HG03354 (cell line): ENCODE results near the gene MGAT4C.
"Not testable (repeated sequence)": the region's sequence is repeated elsewhere in the genome, so short reads cannot be mapped to it uniquely, and the experiment has no call there.

ENCODE experiments used
- ATAC-seq: cut with Tn5 transposase; IDR thresholded peaks from one replicate; pipeline ENCODE4 v1.9.1; 2021; ENCODE audit warnings: mild to moderate bottlenecking; ENCODE audit not compliant: unreplicated experiment, poor library complexity, severe bottlenecking

The MGAT4C gene

DNA sequence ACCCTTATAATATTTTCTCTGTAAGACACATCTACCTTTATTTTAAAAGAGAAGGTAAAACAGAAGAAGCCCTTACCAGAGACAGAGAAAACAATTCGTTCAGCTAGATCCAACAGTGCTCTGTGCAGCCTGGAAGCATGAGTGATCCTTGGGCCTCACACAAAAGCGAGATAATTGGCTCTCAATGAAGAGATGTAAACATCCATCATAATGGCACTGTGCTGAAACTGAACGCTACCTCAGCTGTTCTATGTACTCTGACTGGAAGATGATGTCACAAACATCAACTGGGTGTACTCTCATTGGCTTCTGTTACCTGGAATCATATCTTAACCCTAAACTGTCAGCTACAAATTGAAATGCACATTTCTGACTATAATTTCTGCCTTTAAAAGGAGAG, at the start of gene MGAT4C:
Gene MGAT4C, minus strand, starts transcription at position 229 of the 400 bp plus-strand sequence.
- ATAC-seq: no peak

DNA sequence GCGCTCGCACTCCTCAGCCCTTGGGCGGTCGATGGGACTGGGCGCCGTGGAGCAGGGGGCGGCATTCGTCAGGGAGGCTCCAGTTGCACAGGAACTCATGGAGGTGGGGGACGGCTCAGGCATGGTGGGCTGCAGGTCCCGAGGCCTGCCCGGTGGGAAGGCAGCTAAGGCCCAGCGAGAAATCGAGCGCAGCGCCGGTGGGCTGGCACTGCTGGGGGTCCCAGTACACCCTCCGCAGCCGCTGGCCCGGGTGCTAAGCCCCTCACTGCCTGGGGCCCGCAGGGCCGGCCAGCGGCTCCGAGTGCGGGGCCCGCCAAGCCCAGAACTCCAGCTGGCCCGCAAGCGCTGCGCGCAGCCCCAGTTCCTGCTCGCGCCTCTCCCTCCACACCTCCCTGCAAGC, 40.2 kb upstream of the MGAT4C start:
- not testable (repeated sequence) for ATAC-seq

GRCh38 chr12:86293682-86294240, 37.6 kb upstream of the MGAT4C start:
- no peak for ATAC-seq

DNA sequence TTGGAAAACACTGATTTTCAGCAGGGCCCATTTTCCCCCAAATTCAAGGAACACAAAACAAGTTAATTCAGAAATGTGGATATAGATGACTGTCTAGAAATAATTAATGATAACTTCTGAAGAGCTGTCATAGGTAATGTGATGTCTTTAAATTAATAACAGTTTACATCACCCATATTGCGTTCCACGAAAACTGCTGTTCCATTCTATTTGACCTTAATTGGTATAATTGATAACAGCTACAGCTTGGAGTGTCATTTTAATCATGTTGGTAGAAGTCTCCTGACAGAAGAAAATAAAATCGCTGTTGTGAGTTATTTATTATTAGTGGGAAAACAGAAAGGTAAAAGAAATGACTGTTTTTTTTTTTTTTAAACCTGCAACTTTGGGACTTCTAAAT, 36.3 kb upstream of the MGAT4C start:
- ATAC-seq: no peak

GRCh38 chr12:86290615-86291014, 34.4 kb upstream of the MGAT4C start:
- ATAC-seq: no peak

GRCh38 chr12:86286119-86286518, 29.9 kb upstream of the MGAT4C start:
- no peak for ATAC-seq

GRCh38 chr12:86283620-86284019, 27.4 kb upstream of the MGAT4C start:
- no peak for ATAC-seq

DNA sequence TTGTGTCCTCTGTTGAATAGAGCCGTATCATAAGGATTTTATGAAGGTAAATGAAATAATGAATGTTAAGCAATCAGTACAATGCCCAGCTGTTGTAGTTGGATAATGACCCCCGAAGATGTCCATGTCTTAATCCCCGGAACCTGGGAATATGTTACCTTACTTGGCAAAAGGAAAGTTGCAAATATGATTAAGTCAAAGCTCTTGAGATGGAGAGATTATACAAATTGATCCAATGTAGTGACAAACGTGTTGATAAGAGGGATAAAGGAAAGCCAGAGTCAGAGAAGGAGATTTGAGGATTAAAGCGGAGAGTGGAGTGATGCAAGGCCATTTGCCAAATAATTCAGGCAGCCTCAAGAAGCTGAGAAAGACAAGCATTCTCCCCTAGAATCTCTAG, 19.2 kb upstream of the MGAT4C start:
- ATAC-seq: no peak

- ATAC-seq: no peak
Measured at GRCh38 chr12:86265329-86265695, 9.1 kb upstream of the MGAT4C start.

DNA sequence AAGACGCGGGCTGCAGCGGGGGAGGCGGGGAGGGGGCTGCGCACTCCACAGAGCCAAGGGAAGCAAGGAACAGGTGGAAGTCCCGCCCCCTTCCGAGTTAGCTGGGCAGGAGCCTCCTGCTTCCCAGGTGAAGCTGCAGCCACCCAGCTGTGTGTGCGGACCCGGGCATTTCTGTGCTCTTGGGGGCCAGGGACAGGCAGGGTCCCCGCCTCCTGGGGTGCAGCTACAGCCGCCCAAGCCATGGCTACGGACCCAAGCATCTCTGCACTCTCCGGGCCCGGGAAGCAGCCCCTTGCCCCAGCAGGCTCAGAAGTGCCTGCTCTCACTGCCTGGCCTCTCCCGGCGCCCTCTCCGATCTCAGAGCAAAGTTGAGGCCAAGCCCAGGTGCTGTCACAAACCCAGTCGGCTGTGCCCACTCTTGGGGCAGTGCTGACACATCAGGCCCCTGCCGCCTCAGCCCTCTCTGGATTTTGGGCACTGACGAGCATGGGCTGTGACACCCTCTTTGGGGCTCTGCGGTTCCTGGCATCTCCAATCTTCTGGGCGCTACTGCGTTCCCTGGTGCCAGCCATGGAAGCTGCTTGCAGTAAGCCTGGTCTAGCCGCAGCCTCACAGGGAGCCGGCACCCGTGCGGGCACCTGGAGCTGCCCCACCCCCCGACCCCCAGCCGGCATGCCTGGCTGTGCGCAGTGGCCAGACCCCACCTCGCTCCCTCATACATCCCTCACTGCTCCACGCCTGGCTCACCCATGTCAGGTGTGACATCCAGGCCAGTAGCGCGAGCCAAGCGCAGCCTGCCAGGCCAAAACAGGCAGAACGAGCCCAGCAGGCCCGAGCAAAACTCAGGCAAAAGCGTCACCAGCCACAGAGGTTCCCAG, 8.5 kb upstream of the MGAT4C start:
- no peak for ATAC-seq

DNA sequence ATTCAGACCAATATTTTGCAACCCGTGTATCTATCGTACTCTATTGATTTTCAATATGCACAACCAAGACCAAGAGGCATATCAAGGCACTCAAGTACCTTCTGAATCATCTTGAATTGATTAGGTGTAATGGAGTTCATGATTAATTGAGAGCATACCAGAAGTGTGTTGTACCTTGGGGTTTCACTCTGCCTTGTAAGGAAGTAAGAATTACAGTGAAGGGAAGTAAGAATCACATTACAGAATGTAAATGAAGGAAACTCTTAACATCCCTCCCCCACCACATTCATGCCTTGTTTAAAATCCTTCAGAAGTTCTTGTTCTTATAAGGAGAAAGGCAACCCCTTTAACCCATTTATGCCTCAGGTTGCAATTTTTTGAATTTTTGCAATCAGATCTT, 5.4 kb upstream of the MGAT4C start:
- no peak for ATAC-seq

DNA sequence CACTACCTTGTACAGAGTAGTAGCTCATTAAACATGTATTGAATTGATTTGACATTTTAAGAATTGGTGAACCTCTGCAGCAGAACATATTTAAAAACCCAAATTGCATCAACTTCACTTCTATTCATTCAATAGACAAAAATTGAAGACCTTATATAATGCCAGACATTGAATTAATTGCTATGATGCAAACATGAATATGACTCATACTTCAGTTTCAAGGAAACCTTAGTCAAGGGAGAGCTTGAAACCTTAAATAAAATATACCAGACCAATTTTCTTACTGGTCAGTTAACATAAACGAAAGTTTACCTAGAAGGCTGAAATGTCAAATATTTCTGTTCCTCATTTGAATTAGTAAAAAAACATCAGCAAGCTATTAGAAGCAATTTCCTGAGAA, 5.0 kb upstream of the MGAT4C start:
- ATAC-seq: no peak

DNA sequence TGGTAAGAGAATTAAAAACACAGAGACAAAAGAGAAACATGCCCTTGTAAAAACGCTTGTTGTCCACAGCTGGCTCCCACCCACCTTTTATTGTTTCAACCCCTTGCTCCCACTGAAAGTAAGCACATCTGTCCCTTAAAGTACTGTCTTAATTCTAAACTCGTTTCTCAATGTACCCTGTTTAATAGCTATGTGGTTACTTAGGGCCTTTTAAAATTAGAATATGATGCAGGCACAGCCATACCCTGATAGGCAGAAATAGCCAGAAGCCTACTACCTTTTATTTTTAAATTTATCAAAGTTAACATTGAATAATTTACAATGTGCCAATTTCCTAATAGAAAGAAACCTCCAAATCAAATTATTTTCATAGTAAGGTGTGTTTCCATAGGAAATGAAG, 4.0 kb upstream of the MGAT4C start:
- ATAC-seq: no peak

DNA sequence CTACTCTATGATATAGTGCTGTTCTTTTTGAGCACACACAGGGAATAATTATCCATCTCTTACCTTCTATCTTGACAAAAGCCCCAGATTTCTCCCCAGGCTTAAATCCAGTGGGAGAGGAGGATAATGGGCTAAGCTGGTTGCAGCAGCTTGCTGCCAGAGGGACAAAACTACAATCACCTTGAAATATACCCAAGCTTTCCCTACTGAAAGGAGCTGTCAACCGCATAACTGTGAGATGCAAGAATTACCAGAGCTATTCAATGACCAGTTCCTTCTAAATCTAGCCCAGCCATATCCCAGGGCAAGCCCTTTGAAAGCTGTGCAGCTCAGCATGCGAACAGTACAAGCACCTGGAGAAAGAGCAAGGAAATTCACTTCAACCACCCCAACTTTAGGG, 943 bp upstream of the MGAT4C start:
- no peak for ATAC-seq

- no peak for ATAC-seq
Measured at GRCh38 chr12:86254399-86255107, 1.6 kb downstream of the MGAT4C start.

DNA sequence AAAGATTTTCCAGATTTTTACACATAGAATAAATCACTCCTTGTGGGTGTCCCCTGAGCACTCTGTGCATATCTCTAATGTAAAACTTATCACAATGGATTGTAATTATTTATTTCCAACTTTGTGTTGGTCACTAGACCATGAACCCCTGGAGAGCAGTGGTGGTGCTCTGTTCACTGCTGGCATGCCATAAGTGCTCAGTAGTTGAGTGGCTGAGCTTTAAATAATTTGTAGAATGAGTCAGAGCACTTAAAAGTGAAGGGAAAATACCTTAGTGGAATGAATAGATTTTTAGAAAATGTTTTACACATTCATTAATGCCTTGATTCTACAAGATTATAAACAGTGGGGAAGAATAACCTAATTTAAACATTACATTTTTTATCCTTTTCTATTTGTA, 6.3 kb downstream of the MGAT4C start:
- no peak for ATAC-seq

GRCh38 chr12:86249276-86249675, 6.9 kb downstream of the MGAT4C start:
- ATAC-seq: no peak

DNA sequence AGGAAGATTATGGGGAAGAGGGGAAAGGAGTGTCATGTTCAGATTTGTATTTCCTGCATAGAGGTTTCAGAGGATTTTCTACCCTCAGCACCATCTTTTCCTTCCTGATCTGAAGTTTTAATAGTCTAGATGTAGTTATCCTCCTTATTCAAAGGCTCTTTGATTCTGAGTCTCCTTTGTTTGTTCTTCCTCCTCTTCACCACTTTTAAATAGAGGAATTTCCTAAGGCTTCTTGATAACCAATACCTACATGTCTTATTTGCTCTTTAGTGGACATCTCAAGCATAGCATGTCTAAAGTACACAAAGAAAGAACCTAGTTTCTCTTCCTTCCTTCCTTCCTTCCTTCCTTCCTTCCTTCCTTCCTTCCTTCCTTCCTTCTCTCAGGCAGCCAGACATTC, 8.3 kb downstream of the MGAT4C start:
- no peak for ATAC-seq

DNA sequence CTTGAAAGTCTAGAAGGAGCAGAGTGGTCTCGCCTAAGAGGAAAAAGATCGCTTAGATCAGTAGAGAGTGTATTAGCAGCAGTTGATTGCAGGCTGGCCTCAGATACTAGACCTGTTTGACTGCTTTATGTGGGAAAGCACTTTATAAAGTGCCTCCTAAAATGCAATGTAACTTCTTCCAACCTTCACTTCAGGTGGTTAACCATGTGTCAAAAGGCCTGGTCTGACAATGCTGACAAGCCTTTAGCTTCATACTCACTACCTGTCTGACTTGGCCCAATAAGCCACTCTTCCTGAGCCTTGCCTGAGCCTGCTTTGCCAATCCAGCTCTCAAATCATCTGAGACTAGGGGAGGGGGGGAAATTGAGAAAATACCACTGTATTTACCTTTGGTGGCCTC, 14.6 kb downstream of the MGAT4C start:
- no peak for ATAC-seq

DNA sequence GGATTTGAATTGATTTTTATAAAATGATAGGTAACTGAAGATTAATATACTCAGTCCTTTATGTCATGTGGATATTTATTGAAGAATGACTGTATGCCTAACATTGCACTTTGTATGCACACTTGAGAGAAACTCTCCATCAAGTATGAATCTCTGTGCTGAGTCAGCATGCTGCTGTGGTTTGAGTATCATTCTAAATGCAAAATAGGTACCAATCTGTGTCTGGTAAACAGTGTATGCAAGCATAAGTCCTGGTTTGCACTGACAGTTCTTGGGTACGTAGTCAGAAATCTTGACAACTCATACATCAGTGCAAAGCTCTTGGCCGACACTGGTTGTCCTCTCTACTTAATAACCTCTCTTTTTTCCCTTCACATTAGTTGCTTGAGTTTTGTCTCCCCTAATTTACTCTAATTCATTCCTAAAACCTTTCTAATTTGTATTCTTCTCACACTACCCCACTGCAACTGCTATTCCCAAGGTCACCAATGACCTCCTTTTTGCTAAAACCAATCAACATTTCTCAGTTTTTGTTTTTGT, 21.8 kb downstream of the MGAT4C start:
- no peak for ATAC-seq

DNA sequence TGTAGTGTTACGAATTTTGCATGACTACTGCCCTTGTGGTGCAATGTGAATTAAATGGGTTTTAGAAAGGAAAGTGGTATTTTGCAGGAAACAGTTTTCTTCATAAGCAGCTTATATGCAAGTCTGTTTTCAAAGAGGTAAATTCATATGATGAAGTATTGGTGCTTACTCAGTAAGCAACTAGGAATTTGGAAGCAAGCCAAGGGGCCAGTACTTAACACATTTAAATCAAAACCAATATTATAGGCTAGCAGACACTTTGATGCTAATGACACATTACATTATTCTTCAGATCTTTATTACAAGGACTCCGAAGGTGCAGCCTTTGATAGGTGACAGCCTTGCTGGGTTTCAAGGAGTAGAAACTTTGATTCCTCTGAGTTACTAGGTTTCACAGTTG, 23.1 kb downstream of the MGAT4C start:
- no peak for ATAC-seq
